NCI-H1092 (cell line): ENCODE data around the gene ZBTB40.

ENCODE experiments used
- DNase-seq: peaks from one replicate; lab custom pipeline; 2025; lab: John Stamatoyannopoulos, UW

ZBTB40 gene

DNA sequence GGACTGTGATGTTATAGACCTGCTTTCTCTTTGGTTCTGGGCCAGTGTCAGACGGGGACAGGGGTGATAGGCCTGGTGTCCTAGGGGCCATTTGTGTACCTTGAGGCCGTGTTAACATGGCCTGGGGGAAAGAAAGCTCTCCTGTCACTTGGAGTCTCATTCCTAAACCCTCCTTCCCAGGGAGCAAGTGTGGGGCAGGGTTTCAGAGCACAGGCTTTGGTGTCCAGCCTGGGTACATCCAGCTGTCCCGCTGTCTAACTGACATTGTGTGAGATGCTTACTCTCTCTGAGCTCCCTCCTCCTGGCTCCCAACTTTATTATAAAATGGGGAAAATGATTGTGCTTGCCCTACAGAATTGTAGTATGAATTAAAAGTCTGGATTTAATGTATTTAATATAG, 79.1 kb downstream of the ZBTB40 start:
- no peak for DNase-seq

DNA sequence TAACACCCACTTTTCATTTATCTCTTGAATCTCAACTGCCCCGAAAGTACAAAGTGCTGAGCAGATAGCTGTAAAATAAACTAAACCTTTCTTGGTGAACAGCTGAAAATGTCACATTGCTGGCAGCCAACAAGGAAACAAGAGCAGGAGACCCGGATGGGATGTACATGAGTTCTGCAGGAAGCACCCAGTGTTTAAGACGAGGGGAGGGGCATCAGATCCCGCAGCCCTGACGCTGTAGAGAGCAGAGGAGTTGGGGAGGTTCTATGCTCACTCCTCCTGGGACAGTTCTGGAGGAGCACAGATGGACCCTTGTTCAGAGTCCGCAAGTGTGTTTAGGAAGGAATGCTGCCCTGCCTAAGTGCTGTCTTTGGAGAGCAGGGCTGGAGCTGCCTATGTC, 79.6 kb downstream of the ZBTB40 start:
- no peak for DNase-seq

DNA sequence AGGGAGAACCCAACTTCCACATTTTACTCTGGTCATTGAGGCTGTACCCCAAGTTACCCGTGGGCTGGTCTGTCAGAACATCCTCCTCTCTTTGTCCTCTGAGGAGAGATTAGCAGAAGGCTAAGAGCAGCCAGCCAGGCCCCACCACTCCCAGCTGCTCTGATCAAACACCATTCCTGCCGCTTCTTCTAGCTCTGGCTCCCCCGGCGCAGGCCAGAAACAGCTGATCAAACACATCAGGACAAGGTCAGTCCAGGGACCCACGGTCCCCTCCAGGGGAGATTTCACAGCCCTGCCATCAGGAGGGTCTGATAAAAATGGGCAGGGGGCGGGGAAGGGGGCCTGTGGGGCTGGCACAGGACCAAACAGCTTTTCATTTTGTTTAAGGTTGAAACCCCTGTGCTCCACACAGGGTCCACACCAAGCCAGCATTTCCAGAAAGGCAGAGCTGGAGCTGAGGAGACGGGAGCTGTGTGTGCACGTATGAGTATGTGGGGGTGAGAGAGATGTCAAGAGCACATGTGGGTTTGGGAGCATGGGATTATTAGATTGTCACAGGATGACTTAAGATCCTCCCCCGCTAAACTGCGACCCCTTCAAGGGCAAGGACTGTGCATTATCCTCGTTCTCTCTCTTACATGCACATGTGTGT, 81.7 kb downstream of the ZBTB40 start:
- peak; percentile 84 for DNase-seq

DNA sequence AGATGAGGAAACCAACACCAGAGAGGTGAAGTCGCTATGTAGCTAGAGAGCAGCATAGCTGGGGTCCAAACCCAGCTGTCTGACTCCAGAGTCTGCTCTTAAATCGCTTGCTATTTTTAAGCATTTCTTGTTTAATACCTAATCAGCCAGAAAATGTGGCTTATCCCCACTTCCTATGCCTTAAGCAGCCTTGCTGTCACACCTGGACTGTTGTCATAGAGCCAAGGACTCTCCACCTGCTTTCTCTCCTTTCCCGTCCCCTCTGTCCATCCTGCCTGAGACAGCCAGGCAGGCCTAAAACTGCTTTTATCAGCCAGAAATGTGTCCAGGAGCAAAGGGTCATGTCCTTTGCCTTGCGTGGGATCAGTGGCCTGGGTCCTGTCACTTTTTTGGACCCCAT, 83.3 kb downstream of the ZBTB40 start:
- DNase-seq: no peak

DNA sequence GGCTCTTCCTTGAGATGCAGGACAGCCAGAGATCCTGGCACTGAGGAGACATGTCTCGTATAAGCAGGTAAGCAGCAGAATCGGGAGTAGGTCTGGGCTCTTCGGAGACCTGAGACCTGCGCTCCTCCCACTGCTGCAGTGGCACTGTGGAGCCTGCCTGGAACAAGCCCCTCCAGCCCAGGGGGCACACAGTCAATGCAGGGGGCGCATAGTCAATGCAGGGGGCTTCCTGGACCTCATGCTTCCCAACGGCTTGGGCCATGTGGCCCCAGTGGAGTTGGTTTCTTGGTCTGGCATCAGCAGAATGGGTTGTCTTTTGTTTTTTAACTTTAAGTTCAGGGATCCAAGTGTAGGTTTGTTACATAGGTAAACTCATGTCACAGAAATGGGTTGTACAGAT, 83.7 kb downstream of the ZBTB40 start:
- DNase-seq: no peak

DNA sequence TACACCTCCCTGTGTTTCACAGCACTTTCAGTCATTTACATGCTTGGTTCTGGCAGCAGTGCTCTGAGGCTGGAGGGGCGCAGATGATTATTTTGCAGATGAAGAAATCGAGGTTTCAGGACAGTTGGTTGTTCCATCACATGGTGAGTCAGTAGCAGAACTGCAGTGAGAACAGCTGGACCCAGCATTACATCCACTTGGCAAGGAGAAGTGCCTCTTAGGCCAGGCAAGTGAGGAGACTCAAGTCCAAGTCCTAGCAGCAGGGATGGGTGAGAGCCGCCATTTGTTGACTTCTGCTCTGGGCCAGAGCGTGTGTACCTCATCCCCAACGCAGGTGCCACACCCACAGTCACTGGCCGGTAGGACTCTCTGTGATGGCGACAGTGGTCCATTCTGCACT, 84.9 kb downstream of the ZBTB40 start:
- no peak for DNase-seq

DNA sequence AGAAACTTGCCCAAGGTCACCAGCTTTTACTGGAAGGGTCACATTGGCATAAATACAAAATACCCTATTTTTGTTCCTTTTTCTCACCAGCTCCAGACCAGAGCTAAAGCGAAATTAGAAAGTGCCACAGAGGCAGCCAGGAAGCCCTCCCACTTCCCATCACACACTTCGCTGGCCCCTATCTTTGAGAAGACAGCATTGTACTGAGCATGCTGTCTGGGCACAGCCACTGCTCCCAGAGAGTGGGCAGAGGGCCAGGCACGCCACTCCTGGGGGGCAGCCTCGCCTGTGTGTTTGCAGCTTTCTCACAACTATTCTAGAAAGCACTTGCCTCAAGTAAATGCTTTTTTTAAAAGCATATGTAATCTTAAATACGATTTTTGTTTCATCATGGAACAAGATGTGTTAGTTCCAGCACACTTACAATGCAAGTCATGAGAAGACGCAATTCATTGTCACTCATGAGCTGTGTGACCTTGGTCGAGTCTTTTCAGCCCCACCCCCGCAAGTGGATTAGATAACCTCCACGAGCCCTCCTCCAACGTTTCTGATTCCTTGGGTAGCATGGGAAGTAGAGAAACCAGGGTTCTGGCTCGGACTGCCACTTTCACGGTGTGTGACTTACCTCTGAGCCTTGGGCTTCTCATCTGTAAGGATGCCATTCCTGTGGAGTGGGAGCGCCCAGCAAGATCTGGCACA, 85.9 kb downstream of the ZBTB40 start:
- DNase-seq: no peak

DNA sequence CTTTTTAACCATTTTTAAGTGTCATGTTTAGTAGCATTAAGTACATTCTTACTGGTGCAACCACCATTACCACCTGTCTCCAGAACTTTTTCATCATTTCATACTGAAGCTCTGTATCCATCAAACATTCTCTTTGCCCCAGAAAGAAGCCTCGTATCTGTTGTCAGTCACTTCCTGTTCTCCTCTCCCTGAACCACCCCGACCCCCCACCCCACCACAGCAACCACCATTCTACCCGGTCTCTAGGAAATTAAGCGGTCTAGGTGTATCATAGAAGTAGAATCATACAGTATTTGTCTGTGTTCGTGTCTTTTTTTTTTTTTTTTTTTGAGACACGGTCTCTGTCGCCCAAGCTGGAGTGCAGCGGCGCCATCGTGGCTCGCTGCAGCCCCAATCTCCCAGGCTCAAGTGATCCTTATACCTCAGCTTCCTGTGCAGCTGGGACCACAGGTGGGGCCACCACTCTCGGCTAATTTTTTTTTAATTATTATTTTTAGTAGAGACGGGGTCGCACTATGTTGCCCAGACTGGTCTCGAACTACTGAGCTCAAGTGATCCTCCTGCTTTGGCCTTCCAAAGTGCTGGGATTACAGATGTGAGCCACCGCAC, 88.0 kb downstream of the ZBTB40 start:
- no peak for DNase-seq

DNA sequence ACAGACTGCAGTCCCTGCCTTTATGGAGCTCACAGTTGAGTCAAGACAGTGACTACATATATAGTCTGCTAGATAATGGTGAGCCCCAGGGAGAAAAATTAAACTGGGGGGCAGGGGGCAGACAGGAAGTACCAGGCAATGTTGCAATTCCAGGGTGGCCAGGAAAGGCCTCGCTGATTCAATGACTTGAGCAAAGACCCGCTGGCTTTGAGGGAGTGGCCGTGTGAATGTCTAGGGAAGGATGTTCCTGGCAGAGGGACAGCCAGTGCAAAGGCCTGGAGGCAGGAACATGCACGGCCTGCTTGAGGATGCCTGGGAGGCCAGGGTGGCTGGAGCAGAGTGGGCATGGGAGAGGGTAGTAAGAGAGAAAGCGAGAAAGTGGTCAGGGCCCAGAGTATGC, 88.7 kb downstream of the ZBTB40 start:
- DNase-seq: no peak

DNA sequence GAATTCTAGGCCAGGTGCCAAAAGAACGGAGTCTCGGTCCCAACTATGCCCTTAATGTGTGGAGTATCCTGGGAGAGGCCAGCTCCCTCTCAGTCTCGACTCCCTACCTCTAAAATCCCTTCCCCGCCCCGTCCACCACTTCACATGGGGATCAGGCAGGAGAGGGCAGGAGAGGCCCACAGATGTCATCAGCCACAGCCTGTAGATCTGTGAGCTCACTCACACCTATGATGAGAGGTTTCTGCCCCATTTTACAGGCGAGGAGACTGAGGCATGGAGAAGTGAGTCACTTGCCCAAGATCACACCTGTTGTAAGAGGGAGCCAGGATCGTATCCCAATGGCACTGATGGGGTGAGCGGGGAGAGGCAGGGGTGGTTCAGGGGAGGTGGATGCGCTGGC, 91.2 kb downstream of the ZBTB40 start:
- DNase-seq: no peak

DNA sequence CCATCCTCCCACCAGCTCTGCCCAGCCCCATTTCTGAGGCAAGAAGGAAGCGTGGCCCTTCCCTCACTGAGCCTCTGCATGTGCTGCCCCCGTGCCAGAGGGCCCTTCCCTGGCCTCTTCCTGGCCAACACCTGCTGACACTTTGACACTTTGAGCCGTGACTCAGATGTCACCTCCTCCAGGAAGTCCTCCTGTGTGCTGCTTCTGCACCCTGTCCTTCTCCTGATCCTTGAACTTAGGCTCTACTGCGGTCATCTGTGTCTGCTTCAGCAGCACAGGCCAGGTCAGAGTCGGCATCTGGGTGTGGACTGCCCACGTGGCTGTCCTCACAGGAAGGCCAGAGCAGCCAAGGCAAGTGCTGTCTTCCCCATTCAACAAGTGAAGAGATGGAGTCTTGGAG, 92.0 kb downstream of the ZBTB40 start:
- no peak for DNase-seq

DNA sequence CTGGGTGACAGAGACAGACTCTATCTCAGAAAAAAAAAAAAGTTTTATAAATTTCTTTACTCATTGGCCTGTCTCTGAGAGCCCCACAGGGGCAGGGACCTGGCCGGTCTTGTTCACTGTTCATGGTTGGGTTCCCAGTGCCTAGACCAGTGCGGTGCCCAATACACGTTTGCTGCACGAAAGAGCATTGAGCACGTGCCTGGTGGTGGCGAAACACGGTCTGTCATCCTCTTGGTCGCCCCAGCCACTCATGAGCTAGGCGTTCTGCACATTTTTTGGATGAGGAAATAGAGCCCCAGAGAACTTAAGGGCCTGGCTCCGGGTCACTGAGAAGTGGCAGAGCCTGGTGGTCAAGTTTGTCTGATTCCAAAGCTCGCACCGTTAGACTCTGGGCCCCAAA, 93.0 kb downstream of the ZBTB40 start:
- no peak for DNase-seq

DNA sequence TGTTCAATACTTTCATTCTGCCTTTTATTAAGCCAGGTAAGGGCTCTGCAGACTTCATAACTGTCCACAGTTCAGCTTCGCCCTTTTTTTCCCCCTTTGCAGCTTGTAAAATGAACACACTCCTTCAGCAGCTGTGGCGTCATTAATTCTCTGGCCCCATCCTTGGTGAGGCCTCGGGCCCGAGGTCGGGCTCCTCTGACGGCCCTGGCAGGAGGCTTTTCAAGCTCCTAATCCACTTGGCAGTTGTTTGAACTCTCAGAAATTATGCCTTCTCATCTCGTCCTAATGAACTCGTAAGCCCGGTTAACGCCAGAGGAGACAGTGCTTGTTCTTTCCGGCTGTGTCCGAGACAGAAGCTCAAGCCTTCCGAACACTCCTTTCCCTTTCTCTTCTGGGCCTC, 93.5 kb downstream of the ZBTB40 start:
- DNase-seq: no peak

DNA sequence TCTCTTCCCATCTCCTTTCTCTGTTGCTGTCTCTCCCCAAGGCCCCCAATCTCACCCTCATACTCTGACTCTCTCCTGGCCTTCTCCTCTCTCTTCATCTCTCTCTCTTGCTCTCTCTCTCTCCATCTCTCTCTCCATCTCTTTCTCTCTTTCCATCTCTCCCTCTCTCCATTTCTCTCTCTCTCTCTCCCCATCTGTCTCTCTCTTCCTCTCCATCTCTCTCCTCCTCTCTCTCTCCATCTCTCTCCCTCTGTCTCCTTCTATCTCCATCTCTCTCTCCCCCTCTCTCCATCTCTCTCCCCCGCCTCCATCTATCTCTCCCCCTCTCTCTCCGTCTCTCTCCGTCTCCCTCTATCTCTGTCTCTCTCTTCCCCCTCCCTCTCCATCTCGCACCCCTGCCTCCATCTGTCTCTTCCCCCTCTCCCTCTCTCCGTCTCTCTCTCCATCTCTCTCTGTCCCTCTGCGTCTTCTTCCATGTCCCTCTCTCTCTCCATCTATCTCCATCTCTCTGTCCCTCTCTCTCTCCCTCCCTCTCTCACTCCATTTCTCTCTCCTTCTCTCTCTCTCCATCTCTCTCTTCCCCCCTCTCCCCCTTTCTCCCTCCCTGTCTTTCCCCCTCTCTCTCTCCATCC, 95.7 kb downstream of the ZBTB40 start:
- no peak for DNase-seq

DNA sequence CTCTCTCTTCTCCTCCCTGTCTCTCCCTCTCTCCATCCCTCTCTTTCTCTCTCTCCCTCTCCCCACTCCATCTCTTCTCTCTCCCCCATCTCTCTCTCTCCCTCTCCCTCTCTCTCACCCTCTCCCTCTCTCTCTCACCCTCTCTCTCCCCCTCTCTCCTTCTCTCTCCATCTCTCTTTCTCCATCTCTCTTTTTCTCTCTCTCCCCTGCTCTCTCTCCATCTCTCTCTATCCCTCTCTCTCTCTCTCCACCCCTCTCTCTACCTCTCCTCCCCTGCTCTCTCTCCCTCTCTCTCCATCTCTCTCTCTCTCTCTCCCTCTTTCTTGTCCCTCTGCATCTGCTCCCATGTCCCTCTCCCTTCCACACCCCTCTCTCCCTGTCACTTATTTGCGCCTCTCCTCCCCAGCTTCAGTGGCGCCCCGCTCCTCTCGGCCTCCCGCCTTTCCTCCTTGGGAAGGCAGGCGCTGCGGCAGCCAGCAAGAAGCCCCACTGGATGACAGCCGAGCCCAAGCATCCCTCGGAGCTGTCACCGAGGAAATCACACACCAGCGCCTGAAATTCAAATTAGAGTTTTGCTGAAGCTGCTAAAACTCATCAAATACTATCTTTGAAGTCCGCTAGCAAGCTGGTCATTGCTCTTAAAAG, 96.3 kb downstream of the ZBTB40 start:
- DNase-seq: no peak

DNA sequence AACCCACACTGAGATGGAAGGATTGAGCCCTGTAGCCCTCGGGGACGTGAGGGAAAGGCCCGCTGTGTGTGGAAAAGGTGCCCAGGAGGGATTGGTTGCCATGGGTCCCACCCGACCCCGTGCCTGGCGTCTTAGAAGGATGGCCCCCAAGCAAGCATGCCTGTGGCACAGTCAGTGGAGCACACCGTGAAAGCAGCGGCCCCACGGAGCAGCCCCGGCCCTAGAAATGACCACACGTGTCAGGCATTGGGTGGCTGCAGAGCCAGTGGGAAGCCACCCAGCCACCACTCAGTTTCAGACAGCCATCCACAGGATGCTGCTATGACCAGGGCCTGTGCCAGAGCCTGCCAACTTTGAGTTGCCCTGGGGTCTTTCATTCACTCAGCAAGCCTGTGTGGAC, 98.4 kb downstream of the ZBTB40 start:
- DNase-seq: no peak

DNA sequence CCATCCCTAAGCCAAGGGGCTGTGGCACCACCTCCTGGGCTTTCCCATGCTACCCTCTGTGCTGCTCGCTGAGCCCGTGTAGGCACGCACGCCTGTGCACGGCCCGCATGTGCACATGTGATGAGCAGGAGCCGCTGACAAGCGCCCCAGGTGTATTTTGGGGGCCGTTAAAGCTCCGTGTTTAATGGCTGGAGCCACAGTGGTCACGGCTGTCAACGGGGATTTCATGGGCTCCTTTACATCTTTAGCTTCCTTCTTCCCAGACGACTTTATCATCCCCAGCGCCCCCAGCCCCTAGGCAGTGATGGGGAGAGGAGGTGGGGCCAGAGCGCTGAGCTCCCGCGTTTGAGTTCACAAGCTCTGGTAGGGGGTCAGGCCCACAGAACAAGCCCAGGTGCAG, 99.9 kb downstream of the ZBTB40 start:
- no peak for DNase-seq

DNA sequence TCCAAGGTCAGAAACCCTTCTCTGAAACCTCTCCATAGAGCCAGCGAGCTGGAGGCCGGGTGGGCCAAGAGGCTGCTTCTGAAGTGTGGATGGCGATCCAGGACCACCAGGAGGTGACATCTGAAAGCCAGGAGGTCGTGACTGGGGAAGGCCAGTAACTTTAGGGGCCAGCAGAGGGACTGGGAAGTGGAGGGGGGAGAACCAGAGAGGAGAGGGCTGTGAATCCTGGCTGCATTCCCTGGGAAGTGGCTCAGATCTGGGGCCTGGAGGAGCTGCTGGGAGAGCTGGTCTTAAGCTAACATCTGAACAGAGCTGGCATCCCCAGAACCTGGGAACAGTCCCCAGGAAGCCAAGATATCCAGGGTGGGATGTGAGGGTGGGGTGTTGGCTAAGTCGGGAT, 100.4 kb downstream of the ZBTB40 start:
- DNase-seq: no peak

DNA sequence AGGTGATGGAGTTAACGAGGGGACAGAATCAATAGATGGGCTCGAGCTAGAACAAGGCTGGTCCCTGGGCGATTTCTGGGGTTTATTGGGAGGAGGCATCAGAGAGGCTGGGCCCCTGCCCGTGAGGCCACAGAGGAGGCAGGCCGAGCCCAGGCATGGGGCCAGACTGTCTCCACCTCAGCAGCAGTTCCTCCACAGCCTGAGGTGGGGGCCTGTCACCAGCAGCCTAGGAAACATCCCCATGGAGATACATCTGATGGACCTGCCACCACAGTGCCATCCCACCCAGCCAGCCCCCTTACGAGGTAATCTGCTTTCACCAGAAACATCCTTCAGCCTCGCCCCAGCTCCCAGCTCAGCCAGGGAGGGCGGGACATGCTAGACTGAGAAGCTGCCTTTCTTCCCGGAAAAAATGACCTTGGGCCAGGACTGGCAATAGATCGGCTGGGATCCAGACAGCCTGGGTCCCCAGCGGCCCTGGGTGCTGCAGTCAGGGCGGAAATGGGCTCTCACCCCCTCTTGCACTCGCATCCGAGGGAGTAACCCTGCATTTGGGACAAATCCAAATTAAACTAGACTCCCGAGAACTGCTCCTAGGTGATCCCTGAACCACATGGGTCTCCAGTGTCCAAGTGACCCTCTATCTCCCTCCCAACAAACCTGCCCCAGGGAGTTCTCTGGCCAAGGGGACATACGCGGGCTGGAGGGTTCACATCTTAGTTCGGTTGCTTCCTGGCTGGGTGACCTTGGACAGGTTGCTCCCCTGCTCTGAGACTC, 101.6 kb downstream of the ZBTB40 start:
- no peak for DNase-seq

DNA sequence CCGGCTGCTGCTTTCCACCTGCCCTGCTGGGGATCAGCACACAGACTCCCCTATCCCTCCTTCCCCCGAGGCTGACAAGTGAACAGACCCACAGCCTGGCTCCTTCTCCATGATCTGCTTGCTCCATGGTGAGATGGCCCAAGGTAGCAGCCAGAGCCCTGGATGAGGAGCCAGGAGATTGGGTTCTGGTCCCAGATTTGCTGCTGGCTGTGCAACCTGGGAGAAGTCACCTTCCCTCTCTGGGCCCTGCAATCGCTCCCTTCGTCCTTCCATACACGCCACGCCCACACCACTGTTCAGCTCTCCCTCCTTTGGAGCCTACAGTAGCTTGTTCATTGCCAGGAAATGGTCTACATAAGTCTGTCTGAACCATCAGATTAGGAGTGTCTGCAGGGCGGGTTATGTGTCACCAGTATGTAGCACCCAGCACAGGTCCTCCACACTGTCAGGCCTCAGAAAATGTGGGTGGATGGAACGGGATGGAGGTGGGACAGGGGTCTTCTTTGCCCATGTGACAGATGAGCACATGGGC, 102.4 kb downstream of the ZBTB40 start:
- DNase-seq: no peak

DNA sequence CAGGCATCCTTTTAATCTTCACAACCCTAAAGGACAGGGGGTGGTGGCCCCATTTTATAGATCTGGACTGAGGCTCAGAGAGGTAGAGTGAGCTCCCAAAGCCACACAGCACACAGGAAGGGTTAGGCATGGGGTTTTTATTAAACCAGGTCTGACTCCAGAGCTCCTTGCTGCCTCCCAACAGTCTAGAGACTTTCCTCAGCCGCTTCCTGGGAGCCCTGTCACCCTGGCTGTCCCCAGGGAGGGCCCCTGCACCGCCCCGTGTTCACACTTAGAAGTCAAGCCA, 103.7 kb downstream of the ZBTB40 start:
- no peak for DNase-seq
